Activated effector memory CD4-positive, alpha-beta T cell treated with Interleukin-2 at 50 U/mL for 16 hours (primary cell): ENCODE data around the gene TAF8.

ENCODE experiments used
- DNase-seq: peaks from one replicate; pipeline ENCODE4 v3.0.0-alpha.2; 2020

TAF8 gene

GRCh38 chr6:42066156-42066675, 15.9 kb downstream of the TAF8 start:
- DNase-seq = no peak

- no peak for DNase-seq
These were observed 17.8 kb downstream of the TAF8 start for GRCh38 chr6:42068173-42068572.

GRCh38 chr6:42068872-42069522, 18.7 kb downstream of the TAF8 start:
- no peak for DNase-seq

- no peak for DNase-seq
These were observed 21.7 kb downstream of the TAF8 start for GRCh38 chr6:42071881-42072583.

GRCh38 chr6:42073287-42073686, 23.0 kb downstream of the TAF8 start:
- no peak for DNase-seq

GRCh38 chr6:42075159-42075838, 25.0 kb downstream of the TAF8 start:
- peak; percentile 23 for DNase-seq

- DNase-seq = no peak
These were observed 28.1 kb downstream of the TAF8 start for GRCh38 chr6:42078386-42078785.

GRCh38 chr6:42079941-42080464, 29.7 kb downstream of the TAF8 start:
- no peak for DNase-seq

GRCh38 chr6:42083530-42083929, 33.2 kb downstream of the TAF8 start:
- no peak for DNase-seq

GRCh38 chr6:42084889-42085288, 34.6 kb downstream of the TAF8 start:
- DNase-seq = no peak

GRCh38 chr6:42086046-42087035, 36.0 kb downstream of the TAF8 start:
- no peak for DNase-seq

GRCh38 chr6:42088101-42088591, 37.8 kb downstream of the TAF8 start:
- no peak for DNase-seq

GRCh38 chr6:42090819-42091717, 40.7 kb downstream of the TAF8 start:
- DNase-seq = no peak

- no peak for DNase-seq
These were observed 41.3 kb downstream of the TAF8 start for GRCh38 chr6:42091718-42092023.

GRCh38 chr6:42093582-42094329, 43.4 kb downstream of the TAF8 start:
- DNase-seq = no peak

- no peak for DNase-seq
These were observed 44.8 kb downstream of the TAF8 start for GRCh38 chr6:42095094-42095493.

GRCh38 chr6:42095776-42096541, 45.6 kb downstream of the TAF8 start:
- no peak for DNase-seq

GRCh38 chr6:42099340-42100028, 49.2 kb downstream of the TAF8 start:
- DNase-seq = no peak
